HG02610 (cell line): ENCODE data around the gene OR2V1.
"Not testable (repeated sequence)": the region's sequence is repeated elsewhere in the genome, so short reads cannot be mapped to it uniquely, and the experiment has no call there.

Source experiments
- ATAC-seq: cut with Tn5 transposase; IDR thresholded peaks from one replicate; pipeline ENCODE4 v1.9.1; 2021; ENCODE audit warnings: mild to moderate bottlenecking, moderate library complexity; ENCODE audit not compliant: unreplicated experiment

OR2V1 gene

DNA sequence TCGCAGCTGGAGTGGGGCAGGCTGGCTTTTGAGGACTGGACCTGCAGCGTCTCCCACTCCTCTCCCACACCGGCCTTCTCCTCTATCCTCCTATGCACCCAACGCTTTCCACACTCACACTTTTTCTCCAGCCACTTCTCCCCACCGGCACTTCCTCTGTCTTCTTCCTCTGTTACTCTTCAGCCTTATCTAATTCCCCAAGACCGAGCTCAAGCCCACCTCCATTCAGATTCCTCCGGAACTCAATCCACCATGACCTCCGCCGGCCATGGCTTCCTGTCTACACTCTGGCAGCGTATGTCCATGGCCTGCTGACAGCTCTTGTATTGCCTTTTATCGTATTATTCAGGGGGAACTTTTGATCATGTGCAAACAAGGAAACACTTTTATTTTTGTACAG lies 545 bp upstream of the OR2V1 start:
- ATAC-seq = no peak

DNA sequence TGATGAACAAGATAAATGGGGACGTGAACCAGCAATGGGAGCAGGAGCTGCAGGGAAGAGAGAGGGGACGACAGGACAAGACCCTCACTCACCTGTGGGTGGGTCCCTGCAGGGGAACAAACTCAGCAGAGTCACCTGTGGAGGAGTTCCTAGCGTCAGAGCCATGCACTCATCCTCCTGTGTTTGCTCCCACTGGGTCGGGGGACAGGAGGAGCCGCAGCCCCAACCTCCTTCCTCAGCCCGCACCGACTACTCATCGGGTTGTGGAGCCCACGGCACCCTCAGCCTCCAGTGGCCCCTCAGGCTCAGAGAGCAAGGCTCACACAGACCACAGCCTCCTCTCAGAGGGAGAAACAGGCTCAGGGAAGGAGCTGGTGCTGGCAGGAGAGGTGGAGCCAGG lies 888 bp downstream of the OR2V1 start:
- ATAC-seq = not testable (repeated sequence)

DNA sequence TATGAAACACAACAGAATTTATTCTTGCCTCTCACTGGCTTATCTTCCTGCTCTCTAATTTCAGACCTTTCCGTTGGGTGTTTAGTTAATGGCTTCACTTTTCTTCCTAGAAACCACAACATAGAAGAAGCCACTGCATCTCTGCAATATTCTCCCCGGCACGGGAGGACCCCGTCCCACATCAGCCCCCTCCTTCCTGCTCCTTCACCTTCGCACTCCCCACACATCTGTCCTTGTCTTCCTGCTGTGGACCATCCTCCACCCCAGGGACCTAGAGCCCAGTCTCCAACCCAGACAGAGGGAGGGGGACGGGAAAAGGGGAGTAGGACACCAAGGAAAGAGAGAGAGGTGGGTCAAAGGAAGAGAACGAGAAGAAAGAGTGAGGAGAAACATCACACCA lies 1.4 kb downstream of the OR2V1 start:
- ATAC-seq = no peak

DNA sequence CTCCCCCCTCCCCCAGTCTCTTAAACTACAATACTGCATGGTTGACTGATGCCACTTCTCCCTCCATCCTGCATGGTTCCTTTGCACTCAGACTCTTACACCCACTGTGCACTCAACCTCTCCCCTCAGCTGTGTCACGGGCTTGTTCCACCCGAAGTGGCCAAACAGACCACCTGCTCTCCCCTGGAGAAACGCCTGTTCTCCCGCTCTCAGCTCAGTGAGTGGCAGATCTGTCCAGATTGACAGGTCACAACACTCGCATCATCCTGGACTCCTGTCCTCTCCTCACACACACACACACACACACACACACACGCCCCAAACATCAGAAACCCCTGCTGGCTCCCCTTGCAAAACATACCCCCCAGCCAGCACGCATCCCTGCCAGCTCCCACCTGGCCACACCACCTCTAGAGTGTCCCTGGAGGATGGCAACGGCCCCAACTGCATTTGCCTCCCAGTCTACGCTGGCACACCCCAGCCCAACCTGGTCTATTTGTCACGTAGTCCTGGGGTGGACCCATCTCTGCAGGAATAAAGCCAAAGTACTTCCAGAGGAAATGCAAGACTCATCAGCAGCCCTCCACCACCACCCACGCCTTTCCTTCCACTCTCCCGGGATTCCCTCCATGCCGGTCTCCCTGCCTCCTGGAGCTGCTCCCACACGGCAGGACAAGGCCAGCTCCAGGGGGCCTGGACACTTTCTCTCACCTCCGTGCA lies 2.9 kb downstream of the OR2V1 start:
- no peak for ATAC-seq

DNA sequence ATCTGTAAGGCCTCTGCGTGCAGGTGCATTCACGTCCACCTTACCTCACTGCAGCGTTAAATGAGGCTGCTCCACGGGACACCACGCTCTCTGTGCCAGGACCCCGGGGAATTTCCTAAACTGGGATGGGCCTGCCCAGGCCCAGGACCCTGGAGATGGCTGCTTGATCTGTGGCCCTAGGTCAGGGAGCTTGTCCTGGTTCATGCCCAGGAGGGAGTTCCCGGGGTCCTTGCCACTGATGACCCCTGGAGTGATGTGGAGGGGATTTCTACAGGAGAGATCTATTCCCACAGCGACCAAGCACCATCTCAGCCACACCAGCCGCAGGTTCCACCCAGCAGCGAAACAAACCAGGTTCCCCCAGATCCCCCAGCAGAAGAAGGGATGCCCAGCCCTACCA lies 3.5 kb downstream of the OR2V1 start:
- no peak for ATAC-seq

DNA sequence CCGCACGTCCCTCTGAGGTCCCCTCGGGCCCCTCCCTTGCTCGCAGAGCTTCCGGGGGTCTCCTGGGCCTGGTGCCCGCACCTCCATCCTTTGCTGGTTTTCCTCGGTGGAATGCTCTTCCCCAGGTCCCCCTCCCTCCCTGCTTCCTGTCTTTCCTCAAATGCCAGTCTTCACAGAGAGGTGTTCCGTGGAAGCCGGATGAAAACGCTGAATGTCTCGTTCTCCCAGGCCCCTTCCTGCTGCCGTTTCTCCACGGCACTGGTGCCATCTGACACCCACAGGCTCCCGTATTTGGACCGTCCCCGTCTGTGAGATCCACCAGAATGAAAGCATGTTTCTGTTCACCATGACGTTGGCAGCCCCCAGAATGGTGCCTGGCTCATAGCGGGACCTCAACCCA lies 4.1 kb downstream of the OR2V1 start:
- ATAC-seq = no peak

DNA sequence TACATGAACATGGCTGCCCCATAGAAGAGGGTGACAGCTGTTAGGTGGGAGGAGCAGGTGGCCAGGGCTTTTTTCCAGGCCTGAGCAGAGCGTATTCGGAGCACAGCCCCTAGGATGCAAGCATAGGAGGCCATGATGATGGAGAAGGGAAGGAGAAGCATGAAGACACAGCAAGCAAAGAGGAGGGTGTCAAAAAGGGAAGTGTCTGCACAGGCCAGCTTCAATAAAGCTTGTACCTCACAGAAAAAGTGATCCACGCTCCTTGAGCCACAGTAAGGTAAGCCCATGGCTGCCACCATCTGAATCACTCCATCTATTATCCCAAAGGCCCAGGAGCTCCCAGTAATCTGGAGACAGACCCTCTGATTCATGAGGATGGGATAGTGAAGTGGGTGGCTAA lies 6.4 kb downstream of the OR2V1 start:
- no peak for ATAC-seq

DNA sequence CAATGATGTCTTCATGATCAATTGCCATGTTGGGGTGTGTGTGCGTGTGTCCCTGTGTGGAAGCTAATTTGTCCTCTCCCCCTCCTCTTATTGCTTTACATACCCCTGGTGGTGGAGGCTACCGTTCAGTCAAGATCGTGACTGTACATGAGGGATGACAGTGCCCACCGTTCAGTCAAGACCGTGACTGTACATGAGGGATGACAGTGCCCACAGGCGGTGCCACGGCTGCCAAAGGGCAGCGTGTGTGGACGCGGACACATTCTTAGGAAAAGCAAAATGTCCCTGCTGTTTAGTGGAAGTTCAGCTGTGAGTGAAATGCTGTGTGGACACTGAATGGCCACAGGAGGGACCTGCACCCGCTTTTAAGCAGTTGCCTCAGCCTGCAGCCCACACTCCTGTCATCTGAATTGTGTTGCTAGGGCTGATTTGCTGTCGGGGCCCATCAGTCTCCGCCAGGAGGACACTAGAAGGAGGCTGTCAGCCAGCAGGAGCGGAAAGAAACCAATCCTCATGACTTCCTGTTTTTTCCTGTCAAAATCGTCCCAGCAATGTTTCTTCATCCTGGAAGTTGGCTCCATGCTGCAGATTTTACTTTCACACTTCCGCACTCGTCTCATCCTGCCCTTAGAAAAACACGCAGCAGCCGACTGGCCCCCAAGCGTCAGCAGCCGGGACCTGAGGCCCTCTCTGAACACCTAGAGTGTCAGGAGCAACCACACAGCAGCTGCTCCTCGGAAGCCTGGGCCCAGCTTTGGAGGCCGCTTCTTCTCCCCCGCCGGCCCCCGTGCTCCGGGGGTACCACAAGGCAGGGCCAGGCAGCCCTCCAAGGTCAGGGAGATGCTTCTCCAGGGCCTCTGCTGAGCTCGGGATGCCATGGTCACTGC lies 9.1 kb downstream of the OR2V1 start:
- no peak for ATAC-seq

DNA sequence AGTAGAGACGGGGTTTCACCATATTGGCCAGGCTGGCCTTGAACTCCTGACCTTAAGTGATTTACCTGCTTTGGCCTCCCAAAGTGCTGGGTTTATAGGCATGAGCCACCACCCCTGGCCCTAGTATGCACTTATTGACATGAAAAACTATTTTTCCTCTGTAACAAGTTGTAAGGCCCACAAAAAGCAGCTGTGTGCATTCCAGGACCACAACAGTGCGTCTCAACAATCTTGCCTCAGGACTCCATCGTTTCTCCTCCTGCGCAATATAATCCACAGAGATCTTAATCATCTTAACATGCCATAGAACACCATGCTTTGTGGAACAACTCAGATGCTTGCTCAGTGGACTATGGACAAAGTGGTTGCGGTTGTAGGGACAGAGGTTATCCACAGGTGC lies 10.2 kb downstream of the OR2V1 start:
- ATAC-seq = no peak

DNA sequence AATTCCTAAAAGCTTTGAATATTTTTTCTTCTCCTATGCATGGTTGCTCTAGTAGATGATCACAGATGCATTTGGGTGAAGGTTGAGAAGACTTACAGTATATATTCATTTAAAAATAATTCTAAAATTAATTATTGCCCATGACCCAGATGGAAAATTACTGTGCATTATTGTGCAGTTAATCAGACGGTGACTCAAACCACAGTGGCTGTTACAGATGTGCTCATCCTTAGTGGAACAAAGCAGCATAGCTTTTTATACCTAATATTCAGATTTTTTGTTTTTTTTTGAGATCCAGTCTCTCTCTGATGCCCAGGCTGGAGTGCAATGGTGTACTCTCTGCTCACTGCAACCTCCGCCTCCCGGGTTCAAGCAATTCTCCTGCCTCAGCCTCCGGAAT lies 10.7 kb downstream of the OR2V1 start:
- ATAC-seq = no peak

DNA sequence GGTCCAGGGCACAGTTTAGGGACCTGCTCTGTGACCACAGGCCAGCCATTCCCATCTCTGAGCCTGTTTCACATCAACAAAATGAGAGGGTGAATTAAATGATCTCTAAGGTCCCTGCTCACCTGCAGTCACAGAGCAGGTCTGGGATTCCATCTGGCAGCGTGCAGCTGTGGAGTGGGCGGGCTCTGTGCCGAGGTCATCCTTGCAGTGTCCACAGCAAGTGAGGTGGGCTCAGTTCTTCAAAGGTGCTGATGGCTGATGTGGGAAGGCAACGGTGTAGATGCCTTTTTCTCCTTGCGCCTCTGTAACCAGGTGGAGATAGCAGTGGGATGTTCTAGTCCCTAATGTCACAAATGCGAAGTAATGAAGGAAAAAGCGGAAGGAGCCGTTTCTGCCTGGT lies 11.9 kb downstream of the OR2V1 start:
- no peak for ATAC-seq

DNA sequence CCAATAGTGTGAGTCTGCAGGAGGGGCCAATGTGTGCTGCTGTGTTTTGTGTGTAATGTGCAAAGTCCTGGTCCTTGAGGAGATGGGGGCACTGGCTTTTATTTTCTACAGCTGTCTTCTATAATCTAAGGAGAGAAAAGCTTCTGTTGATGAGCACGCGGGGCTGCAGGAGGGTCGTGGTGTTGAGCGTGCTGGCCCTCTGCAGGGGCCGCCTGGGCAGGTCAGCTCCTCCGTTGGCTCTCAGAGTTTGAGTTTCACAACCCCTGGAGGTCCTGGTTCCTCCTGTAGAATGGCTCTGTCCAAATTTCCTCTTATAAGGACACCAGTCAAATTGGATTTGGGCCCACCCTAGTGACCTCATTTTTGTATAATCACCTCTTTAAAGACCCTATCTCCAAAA lies 12.6 kb downstream of the OR2V1 start:
- ATAC-seq = no peak

DNA sequence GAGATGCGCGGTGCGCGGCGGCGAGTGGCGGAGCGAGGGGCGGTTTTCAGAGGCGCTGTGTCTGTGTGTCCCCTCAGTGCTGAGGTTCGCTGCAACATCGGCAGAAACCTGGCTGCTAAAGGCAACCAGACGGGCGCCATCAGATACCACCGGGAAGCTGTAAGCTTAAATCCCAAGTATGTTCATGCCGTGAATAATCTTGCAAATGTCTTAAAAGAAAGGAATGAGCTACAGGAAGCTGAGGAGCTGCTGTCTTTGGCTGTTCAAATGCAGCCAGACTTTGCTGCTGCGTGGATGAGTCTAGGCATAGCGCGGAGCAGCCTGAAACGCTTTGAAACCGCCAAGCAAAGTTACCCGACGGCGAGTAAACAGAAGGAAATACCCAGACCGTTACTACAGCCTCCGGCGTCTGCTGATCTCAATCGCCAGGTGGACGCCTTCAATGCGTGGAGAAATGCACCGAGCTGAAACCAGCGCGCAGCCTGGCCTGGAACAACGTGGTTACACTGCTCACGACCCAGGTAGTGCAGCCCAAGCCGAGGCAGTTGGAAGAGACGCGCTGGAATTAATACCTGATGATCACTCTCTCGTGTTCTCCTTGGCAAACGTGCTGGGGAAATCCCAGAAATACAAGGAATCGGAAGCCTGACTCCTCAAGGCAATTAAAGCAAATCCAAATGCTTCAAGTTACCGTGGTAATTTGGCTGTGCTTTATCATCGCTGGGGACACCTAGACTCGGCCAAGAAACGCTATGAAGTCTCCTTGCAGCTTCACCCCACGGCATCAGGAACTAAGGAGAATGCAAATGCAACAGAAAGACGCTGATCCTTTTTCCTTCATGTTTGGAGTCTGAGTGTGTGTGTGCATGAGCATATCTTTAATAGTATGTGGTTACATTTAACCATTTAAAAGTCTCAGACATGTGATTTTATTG lies 15.9 kb downstream of the OR2V1 start:
- ATAC-seq = no peak

DNA sequence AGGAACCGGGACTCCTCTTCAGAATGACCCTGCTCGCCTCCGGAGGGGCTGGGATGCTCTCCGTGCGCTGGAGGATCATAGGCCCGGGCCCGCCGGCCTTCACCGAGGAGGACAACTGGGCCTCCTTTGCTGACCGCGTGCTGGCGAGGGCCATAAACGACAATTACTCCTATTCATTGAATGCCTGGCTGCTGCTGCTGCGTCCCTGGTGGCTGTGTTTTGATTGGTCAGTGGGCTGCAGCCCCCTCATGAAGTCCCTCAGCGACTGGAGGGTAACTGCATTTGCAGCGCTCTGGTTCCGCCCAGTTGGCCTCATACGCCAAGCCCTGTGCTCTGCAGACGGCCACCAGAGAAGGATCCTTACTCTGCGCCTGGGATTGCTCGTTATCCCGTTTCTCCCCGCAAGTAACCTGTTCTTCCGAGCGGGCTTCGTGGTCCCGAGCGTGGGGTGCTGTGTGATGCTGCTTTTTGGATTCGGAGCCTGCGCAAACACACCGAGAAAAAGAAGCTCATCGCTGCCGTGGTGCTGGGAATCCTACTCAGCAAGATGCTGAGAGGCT lies 16.6 kb downstream of the OR2V1 start:
- ATAC-seq = no peak

DNA sequence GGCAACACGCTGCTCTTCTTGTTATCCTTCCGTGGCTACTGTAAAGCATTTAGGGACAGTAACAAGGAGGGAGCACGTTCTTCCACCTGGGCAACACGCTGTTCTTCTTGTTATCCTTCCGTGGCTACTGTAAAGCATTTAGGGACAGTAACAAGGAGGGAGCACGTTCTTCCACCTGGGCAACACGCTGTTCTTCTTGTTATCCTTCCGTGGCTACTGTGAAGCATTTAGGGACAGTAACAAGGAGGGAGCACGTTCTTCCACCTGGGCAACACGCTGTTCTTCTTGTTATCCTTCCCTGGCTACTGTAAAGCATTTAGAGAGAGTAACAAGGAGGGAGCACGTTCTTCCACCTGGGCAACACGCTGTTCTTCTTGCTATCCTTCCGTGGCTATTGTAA lies 17.4 kb downstream of the OR2V1 start:
- ATAC-seq = not testable (repeated sequence)

DNA sequence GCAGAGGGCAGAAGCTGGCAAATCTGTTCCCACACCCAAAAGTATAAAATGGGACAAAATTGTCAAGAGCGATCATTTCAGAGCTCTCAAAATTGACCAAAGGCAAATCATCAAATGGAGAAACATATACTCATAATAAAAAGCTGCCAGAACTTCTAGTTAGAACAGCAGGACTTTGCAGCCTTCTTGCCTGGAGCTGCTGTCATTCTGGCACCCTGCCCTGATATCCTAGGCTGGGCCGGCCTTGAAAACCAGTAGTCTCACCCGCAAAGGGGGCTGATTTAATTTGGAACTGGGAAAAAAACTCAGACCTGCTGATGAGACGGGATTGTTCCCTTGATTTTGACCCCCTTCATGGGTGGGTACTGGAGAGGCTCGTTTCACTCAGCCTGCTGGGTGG lies 18.5 kb downstream of the OR2V1 start:
- no peak for ATAC-seq

DNA sequence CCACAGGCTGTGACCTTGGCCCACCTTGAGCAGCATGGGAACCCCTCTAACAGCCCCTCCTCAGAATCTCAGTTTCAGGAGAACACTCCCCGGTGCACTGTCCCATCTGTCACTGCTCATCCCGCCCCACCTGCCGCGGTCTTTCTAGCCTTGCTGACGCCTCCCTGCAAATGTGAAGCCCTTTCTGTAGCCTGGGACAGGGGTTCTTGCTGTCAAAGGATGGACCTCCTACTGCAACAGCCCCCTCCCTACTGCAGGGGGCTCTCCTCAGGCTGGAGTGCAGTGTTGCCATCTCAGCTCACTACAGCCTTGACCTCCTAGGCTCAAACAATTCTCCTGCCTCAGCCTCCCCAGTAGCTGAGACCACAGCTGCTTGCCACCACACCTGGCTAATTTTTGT lies 20.0 kb downstream of the OR2V1 start:
- ATAC-seq = no peak

DNA sequence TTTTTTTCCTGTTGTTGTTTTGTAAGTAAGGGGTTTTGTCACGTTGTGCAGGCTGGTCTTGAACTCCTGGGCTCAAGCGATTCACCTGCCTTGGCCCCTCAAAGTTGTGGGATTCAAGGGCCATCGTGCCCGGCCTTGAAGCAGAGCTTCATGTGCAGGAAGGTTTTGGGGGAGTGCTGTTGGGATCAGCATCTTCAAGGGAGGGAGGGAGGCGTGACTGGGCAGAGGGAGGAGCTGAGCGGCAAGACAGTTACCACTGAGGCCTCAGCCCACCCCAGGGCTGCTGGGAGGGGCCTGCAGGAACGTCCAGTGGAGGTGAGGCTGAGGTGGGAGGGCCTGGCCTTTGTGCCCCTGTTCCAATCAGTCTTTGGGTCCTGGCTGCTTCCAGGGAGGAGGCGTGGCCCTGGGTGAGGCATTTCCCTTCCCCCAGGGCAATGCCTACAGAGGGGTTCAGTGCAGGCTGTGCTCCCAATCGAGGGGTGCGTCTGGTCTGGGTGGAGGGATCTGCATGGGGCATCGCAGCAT lies 21.4 kb downstream of the OR2V1 start:
- ATAC-seq = no peak

DNA sequence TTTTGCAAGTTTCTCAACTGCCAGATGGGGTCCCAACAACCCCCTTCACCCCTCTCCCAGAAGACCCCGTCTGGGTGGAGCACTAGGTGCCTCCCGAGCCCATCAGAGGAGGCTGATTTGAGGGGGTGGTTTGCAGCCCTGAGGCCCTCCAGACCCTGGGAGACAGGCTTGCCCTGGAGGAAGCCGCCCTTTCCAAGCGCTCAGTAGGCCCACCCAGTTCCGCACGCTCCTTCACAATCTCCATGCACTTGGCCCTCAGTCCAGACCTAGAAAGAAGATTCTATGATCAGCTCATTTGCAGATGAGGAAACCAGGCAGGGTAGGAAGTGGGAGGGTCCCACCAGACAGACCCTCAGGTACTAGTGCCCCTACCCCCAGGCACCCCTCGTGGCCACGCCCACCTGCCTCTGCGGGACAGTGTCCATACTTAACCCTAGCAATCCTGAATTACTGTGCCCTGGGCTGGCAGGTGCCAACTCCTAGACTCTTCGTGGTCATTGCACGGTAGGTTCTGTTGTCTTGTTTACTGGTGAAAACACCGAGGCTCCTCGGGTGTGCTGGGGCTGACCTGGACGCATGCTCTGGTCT lies 22.3 kb downstream of the OR2V1 start:
- no peak for ATAC-seq

DNA sequence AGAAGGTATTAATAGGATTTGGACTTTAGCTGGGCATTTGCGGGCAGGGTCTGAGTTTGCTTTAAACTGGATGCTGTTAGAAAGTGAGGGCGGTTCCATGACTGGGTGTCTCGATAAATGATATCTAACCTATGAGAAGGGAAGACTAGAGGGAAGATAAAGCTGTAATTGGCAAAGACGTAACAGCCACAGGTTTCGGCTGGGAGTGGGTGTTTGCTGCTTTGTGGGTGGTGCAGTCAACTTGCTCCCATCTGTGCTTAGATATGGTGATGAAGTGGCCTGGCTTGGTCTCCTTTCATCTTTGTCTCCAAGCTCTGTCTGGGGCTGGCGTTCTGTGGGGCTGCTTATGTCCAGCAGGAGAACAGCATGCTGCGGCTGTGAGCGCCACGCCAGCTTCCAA lies 23.3 kb downstream of the OR2V1 start:
- no peak for ATAC-seq
